GM12872 (cell line): ENCODE data around the gene GALNT12.

Source experiments
- TF ChIP-seq, protein P1 (sequence below): IDR thresholded peaks from 3 replicates; pipeline ENCODE4 v1.5.1; 2011; ENCODE audit warnings: low read depth, mild to moderate bottlenecking, low read length, moderate library complexity; ENCODE audit not compliant: insufficient read depth

GALNT12 gene

GRCh38 chr9:98873526-98873925 is 66.1 kb downstream of the GALNT12 start:
- TF ChIP-seq, protein P1, sequence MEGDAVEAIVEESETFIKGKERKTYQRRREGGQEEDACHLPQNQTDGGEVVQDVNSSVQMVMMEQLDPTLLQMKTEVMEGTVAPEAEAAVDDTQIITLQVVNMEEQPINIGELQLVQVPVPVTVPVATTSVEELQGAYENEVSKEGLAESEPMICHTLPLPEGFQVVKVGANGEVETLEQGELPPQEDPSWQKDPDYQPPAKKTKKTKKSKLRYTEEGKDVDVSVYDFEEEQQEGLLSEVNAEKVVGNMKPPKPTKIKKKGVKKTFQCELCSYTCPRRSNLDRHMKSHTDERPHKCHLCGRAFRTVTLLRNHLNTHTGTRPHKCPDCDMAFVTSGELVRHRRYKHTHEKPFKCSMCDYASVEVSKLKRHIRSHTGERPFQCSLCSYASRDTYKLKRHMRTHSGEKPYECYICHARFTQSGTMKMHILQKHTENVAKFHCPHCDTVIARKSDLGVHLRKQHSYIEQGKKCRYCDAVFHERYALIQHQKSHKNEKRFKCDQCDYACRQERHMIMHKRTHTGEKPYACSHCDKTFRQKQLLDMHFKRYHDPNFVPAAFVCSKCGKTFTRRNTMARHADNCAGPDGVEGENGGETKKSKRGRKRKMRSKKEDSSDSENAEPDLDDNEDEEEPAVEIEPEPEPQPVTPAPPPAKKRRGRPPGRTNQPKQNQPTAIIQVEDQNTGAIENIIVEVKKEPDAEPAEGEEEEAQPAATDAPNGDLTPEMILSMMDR = no peak

DNA sequence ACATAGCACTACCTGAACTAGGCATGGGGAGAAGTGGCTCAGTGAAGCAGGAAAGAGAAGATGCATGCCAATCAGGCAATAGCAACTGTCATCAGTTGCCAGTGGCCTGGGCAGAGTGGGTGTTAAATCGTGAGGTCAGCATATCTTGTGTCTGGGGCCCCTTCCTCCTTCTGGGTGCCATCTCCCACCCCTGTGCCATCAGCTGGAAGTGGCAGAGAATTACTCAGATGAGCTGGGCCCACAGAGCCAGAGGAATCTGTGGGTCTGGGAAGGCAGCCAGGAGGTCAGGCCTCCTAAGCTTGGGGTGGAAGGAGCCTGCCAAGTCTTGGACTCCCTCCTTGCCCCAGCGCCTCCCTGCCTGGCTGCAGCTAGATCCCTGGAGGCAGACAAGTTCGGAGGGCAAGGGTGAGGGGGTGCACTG is 66.5 kb downstream of the GALNT12 start:
- TF ChIP-seq, protein P1 = no peak

DNA sequence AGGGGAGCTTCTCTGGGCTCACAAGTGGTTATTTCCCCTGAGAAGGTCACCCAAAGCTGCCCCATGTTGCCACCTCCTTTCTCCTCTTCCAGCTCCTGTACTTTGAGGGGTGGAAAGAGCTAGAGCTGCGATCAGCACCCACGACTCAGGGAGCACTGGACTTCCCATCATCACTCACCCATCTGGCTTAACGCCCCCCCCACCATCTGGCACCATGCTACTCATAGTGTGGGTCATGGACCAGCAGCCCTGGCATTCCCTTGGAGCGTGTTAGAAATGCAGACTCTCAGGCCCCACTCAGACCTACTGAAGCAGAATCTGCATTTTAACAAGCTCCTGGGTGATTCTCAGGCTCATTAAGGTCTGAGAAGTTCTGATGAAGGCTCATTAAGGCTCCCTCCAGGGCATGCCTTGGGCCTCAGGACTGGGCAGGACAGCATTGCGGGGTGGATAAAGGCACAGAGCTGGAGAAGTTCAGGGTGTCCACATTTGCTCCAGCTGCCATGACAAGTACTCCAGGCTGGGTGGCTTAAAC is 67.3 kb downstream of the GALNT12 start:
- TF ChIP-seq, protein P1 = no peak

DNA sequence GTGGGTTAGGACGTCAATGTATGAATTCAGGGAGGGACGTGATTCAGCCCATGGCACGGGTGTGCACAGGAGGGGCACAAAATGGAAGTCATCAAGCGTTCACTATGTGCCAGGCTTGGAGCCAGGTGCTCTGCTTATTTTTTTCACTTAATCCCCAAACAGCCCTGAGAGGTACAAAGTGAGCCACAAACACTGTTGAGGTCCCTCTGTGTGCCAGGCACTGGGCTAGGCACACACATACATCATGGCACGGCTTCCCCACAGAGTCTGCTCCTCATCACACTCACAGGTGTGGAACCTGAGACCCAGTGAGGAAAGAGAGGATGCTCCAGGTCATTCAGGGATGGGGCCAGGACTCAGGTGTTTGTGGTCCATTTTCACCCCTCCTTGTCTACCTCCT is 68.1 kb downstream of the GALNT12 start:
- TF ChIP-seq, protein P1 = no peak

DNA sequence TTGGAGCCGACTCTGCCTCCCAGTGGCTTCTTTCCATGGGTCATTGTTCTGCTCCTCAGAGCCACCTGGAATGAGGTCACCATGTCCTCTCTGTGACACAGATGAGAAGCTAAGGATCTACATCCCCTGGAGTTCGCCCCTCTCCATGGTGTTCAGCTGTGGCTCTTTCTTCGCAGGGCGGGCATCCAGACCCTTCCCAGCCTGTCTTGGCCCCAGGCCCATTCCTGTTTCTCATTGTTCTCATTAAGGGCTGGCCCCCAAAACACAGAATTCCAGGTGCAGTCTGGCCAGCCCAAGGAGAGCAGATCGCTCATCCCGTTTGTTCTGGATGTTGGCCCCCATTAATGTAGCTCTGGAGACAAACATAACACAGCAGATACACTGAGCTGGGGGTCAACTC is 69.8 kb downstream of the GALNT12 start:
- TF ChIP-seq, protein P1 = no peak

GRCh38 chr9:98879094-98879962 is 71.9 kb downstream of the GALNT12 start:
- TF ChIP-seq, protein P1 = no peak

- TF ChIP-seq, protein P1 = no peak
Observed at GRCh38 chr9:98879963-98880310, 72.5 kb downstream of the GALNT12 start.
